HPDE6-E6E7 (cell line): ENCODE results near the gene ASIP.

Experiments used
- DNase-seq: peaks from one replicate; pipeline ENCODE4 v3.0.0; 2011; ENCODE audit warnings: missing footprints; ENCODE audit errors: extremely low spot score

ASIP gene

GRCh38 chr20:34311118-34312023, 70.1 kb downstream of the ASIP start:
- DNase-seq = no peak

- no peak for DNase-seq
Measured at GRCh38 chr20:34312024-34312460, 70.8 kb downstream of the ASIP start.

GRCh38 chr20:34312544-34313217, 71.5 kb downstream of the ASIP start:
- DNase-seq = peak; percentile 96

GRCh38 chr20:34315236-34315635, 74.0 kb downstream of the ASIP start:
- no peak for DNase-seq

GRCh38 chr20:34316196-34316814, 75.1 kb downstream of the ASIP start:
- peak; percentile 84 for DNase-seq
